Rectal smooth muscle tissue (tissue), 1 donor: ENCODE data around the gene DCC.

Experiments
- H3K27ac ChIP-seq: one replicate; pipeline ENCODE4 v1.7.0; 2013; ENCODE audit warnings: low read depth, low read length, inconsistent platforms
- H3K27me3 ChIP-seq: one replicate; pipeline ENCODE4 v1.7.0; 2013; ENCODE audit warnings: low read length; ENCODE audit not compliant: control insufficient read depth, insufficient read depth
- H3K36me3 ChIP-seq: one replicate; pipeline ENCODE4 v1.7.0; 2013; ENCODE audit warnings: low read length; ENCODE audit not compliant: control insufficient read depth, insufficient read depth
- H3K4me1 ChIP-seq: one replicate; pipeline ENCODE4 v1.7.0; 2013; ENCODE audit warnings: low read length; ENCODE audit not compliant: control insufficient read depth, insufficient read depth
- H3K4me3 ChIP-seq: one replicate; pipeline ENCODE4 v1.7.0; 2013; ENCODE audit warnings: low read length
- H3K9ac ChIP-seq: one replicate; pipeline ENCODE4 v1.7.0; 2013; ENCODE audit warnings: low read length

The DCC gene

GRCh38 chr18:52648201-52648600 is 308.2 kb downstream of the DCC start:
- no peaks in the 10 kb centered on the region for H3K4me1 ChIP-seq
- H3K4me3 ChIP-seq: no peak overlapping the region
- H3K9ac ChIP-seq: no peak overlapping the region
- H3K27me3 ChIP-seq: no peaks in the 10 kb centered on the region
- no peaks in the 10 kb centered on the region for H3K36me3 ChIP-seq
- H3K27ac ChIP-seq: no peak overlapping the region

GRCh38 chr18:52652391-52652790 is 312.4 kb downstream of the DCC start:
- Histone ChIP-seq H3K36me3 (no peaks in the 10 kb centered on the region), H3K27ac (no peak overlapping the region), H3K4me1 (no peaks in the 10 kb centered on the region), H3K9ac (no peak overlapping the region), H3K4me3 (no peak overlapping the region), H3K27me3 (no peaks in the 10 kb centered on the region)

DNA sequence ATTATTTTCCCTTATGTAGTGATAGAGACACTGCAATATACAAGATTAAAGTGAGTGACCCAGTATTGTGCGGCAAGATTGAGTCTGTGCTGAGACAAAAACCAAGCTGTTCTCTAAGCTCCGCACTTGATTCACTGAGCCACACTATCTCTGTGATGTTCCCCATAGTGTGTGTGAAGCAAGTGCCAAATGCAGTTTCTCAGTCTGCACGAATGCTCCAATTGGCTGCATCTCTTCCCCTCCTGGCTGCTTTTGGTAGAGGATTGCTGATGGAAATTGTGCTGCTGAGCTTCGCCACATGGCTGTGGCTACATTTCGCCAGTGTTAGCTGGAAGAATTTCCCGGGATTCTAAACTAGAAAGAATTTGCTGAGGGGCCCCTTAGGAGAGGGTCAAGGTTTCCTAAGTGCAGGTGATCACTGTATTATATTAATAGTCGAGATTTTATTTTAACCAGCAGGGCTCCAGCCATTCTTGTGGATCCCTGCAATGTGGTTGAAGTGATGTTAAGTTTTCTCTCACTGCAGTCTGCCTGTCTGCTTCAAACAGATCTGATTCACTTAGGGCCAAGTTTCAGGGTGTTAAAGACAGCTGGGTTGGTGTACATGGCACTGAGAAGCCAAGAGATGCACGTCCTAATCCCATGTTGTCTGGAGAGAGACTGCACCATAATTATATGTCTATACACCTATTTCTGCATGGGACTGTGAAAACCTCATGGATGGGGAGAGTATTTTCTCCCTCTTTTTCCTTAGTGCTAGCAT is 317.2 kb downstream of the DCC start:
- no peak overlapping the region for H3K4me3 ChIP-seq
- no peaks in the 10 kb centered on the region for H3K4me1 ChIP-seq
- H3K9ac ChIP-seq: no peak overlapping the region
- H3K36me3 ChIP-seq: no peaks in the 10 kb centered on the region
- no peak overlapping the region for H3K27ac ChIP-seq
- no peaks in the 10 kb centered on the region for H3K27me3 ChIP-seq

DNA sequence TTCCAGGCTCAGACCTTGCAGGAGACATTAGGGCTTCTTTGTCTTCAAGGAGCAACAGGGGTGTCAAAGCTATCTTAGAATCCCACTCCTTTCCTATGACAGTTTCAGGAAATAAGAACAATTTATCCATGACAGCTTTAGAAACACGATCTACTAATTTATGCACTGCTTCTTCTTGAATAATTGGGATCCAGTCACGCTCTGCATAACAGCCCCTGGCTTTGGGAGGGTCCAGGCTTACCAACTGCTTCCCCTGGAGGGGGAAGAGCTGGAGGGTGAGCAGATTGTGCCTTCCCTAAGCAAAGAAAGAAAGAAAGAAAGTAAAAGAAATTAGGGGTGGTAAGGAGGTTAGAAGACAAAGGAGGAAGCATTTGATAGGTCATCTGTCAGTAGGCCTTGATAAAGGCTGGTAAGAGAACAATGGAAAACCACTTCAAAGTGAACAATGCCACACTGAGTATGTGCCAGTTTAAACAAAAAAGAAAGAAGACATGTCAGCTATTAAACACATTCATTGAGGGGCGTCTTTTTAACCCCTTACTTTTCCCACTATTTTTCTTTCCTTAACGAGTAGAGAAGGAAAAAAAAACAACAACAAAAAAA is 327.6 kb downstream of the DCC start:
- H3K4me1 ChIP-seq: no peaks in the 10 kb centered on the region
- H3K4me3 ChIP-seq: no peak overlapping the region
- no peak overlapping the region for H3K27ac ChIP-seq
- H3K36me3 ChIP-seq: no peaks in the 10 kb centered on the region
- no peaks in the 10 kb centered on the region for H3K27me3 ChIP-seq
- no peak overlapping the region for H3K9ac ChIP-seq

GRCh38 chr18:52670896-52671295 is 330.9 kb downstream of the DCC start:
- no peak overlapping the region for H3K27ac ChIP-seq
- H3K4me3 ChIP-seq: no peak overlapping the region
- no peak overlapping the region for H3K9ac ChIP-seq
- no peaks in the 10 kb centered on the region for H3K27me3 ChIP-seq
- no peaks in the 10 kb centered on the region for H3K4me1 ChIP-seq
- no peaks in the 10 kb centered on the region for H3K36me3 ChIP-seq

- no peak overlapping the region for H3K9ac ChIP-seq
Measured at GRCh38 chr18:52678034-52678433, 338.0 kb downstream of the DCC start.

DNA sequence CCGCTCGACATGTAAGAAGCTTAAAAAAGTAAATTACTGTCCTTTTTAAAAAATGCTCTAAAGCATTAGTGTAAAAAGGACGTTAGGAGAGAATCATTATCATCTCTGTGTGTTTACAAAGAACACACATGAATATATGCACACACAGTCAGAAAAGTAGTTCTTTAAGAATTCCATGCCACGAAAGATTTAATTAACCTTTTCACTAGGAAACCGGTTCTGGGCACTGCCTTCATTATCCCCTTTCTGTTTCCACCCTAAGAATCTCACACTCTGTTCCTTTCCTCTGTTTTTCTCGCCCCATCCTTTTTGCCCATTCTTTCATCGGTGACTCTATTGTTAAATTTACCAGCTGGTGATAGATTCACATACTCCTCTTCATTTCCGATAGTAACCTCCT is 338.6 kb downstream of the DCC start:
- H3K36me3 ChIP-seq: no peaks in the 10 kb centered on the region
- no peak overlapping the region for H3K4me3 ChIP-seq
- no peaks in the 10 kb centered on the region for H3K27me3 ChIP-seq
- H3K27ac ChIP-seq: no peak overlapping the region
- H3K9ac ChIP-seq: no peak overlapping the region
- no peaks in the 10 kb centered on the region for H3K4me1 ChIP-seq

More at GRCh38 chr18:52678034-52678433, 338.0 kb downstream of the DCC start:
- Histone ChIP-seq H3K36me3 (no peaks in the 10 kb centered on the region), H3K4me1 (no peaks in the 10 kb centered on the region), H3K27me3 (no peaks in the 10 kb centered on the region), H3K27ac (no peak overlapping the region), H3K4me3 (no peak overlapping the region)

DNA sequence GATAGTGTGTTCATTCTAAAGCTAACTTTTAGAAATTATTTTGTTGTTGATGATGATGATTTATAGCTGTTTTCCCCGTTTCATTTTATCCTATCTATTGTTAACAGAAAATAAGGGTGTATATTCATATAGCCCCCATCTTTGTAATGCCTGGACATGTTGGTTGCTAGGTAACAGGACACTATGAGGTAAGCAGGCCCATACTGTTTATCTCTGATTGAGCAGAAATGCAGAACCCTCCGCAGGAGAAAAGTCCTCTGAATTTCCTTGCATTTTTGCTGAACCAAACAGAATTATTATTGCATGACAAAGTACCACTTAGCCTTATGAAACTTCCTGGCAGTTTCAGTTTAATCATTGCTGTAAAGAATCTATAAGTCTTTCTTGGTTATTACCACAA is 339.4 kb downstream of the DCC start:
- Histone ChIP-seq H3K27ac (no peak overlapping the region), H3K36me3 (no peaks in the 10 kb centered on the region), H3K9ac (no peak overlapping the region), H3K27me3 (no peaks in the 10 kb centered on the region), H3K4me1 (no peaks in the 10 kb centered on the region), H3K4me3 (no peak overlapping the region)

- H3K36me3 ChIP-seq: no peaks in the 10 kb centered on the region
- H3K27me3 ChIP-seq: no peaks in the 10 kb centered on the region
- H3K4me3 ChIP-seq: no peak overlapping the region
- no peak overlapping the region for H3K27ac ChIP-seq
- H3K4me1 ChIP-seq: no peaks in the 10 kb centered on the region
- H3K9ac ChIP-seq: no peak overlapping the region
Measured at GRCh38 chr18:52682260-52682659, 342.3 kb downstream of the DCC start.

- Histone ChIP-seq H3K36me3 (no peaks in the 10 kb centered on the region), H3K27ac (no peak overlapping the region), H3K9ac (no peak overlapping the region), H3K4me1 (no peaks in the 10 kb centered on the region), H3K4me3 (no peak overlapping the region), H3K27me3 (no peaks in the 10 kb centered on the region)
Measured at GRCh38 chr18:52685316-52685715, 345.3 kb downstream of the DCC start.

- Histone ChIP-seq H3K4me3 (no peak overlapping the region), H3K4me1 (no peaks in the 10 kb centered on the region), H3K27me3 (no peaks in the 10 kb centered on the region), H3K36me3 (no peaks in the 10 kb centered on the region), H3K27ac (no peak overlapping the region), H3K9ac (no peak overlapping the region)
Measured at GRCh38 chr18:52691841-52692240, 351.8 kb downstream of the DCC start.

DNA sequence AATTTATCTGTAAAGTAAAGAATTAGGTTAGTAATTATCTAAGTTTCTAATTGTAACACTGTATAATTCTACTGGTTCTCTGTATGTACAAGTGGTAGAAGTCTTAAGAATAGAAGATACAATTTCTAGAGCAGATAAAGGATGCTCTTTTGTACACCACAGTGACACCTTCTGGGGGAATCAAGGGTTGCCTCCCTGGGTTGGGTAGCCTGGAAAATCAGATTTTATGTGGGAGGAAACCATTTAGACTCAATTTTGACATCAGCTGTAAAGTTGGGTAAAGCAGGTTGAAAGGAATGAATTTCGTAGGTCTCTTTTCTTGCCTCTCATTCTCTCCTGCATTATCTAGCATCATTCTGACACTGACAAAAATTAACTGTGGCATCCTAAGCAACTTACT is 354.8 kb downstream of the DCC start:
- H3K27me3 ChIP-seq: no peaks in the 10 kb centered on the region
- no peaks in the 10 kb centered on the region for H3K36me3 ChIP-seq
- H3K4me3 ChIP-seq: no peak overlapping the region
- no peak overlapping the region for H3K27ac ChIP-seq
- H3K4me1 ChIP-seq: no peaks in the 10 kb centered on the region
- H3K9ac ChIP-seq: no peak overlapping the region

DNA sequence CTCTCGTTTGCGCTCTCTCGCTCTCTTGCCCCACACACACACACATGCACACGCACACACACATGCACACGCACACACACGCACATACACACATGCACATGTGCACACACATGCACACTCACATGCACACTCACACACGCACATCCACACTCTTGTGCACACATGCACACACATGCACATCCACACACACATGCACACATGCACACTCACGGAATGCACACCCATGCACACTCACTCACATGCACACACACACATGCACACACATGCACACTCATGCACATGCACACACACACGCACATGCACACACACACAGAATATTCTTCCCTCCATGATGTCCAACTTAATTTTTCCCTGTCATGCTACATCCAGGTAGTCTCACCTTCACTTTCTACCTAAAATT is 360.1 kb downstream of the DCC start:
- Histone ChIP-seq H3K27ac (no peak overlapping the region), H3K4me1 (no peaks in the 10 kb centered on the region), H3K36me3 (no peaks in the 10 kb centered on the region), H3K4me3 (no peak overlapping the region), H3K27me3 (no peaks in the 10 kb centered on the region), H3K9ac (no peak overlapping the region)
